ENCODE measurements around the gene RNF121. TPM values are rescaled to one million over a fixed set of nuclear protein-coding genes. Genes with fewer than 3 reads are reported as not detected.
A peak's percentile ranks its signal among the peaks of the same experiment; 100 is the strongest.

The RNF121 gene
- total and polyA plus RNA-seq, 2 donors (not counting 1 experiment from before 2014, with no cell fraction given), result 31.7 to 56.0 TPM

DNA sequence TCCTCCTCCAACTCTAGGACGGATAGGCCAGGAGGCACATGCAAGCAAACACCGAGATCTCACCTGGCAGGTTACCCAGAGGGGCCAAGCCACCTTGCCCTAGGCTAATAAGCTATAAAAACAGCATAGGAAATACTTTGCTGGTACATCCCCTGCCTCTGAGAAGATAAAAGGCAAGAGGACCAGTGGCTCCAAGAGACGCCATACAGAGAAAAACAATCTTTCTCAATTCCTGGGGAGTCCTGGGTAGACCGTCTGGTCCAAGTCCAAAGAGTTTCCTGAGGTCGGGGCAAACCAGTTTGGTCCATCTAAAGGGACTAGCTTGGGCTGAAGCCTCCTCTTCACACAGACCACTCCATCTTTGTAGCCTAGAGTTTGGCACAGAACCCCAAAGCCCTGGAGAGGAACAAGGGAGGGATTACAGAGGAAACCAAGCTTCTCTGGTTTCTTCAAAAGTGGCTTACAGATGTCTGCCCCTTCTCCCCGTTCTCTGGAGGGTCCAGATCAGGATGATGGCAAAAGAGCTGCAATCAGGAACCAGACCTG, 111.1 kb downstream of the RNF121 start:
- H3K4me2 ChIP-seq (replicated peaks; ENCODE audit: low read depth, low read length, poor library complexity, severe bottlenecking), result peak overlapping the region; percentile 90
- no peaks in the 10 kb centered on the region for H3K9me3 Mint-ChIP-seq (ENCODE audit: insufficient read depth)
- intact Hi-C loops (cut with micrococcal nuclease), result loop anchor here (1.0 to 5.0 kb wide), 4 partner anchors 15 to 183 kb away; partner anchors contain the start of gene ANAPC15
- H3K27me3 ChIP-seq (replicated peaks in 1 of 4; ENCODE audit: control extremely low read depth in 1 of 4, control insufficient read depth in 3 of 4, insufficient read depth in 4 of 4, low read length in 3 of 4), result no peaks in the 10 kb centered on the region
- H3K4me1 ChIP-seq (ENCODE audit: control insufficient read depth in 2 of 2, insufficient read depth in 2 of 2, low read length in 2 of 2), result peaks cover 45 to 54% of the 10 kb centered on the region in 2 donors
- peaks cover 3 to 17% of the 10 kb centered on the region in 2 experiments for H3K36me3 ChIP-seq (replicated peaks in 1 of 2; ENCODE audit: control extremely low read depth in 1 of 2, control insufficient read depth in 1 of 2, extremely low read depth in 1 of 2, insufficient read depth in 2 of 2, low read length in 1 of 2)
- DNase-seq (peak; percentile 24), ATAC-seq (ENCODE audit: low read depth) (no peak)
- POLR2A ChIA-PET, result interaction anchor here (0.6 to 1.6 kb wide), 10 partner anchors 11 to 191 kb away, joined by 3 to 8 read pairs (median 4); partner anchors contain the start of genes ANAPC15, RNF121 and XNDC1N
- H3K4me1 Mint-ChIP-seq, result peaks cover 36% of the 10 kb centered on the region
- peak overlapping the region; percentile 72 to 92 for H3K27ac ChIP-seq (ENCODE audit: low read length in 2 of 2)
- H3K9me3 ChIP-seq (ENCODE audit: control extremely low read depth in 1 of 3, control insufficient read depth in 2 of 3, insufficient read depth in 1 of 3, low read length in 2 of 3), result no peaks in the 10 kb centered on the region
- H3K4me3 Mint-ChIP-seq, result no peak overlapping the region
- H4K20me1 ChIP-seq (ENCODE audit: control insufficient read depth, insufficient read depth, low read length, poor library complexity, severe bottlenecking), result peaks cover 24% of the 10 kb centered on the region
- H3K27me3 Mint-ChIP-seq, result no peaks in the 10 kb centered on the region
- no peak overlapping the region for H3K27ac Mint-ChIP-seq
- CTCF ChIA-PET, result interaction anchor here (0.5 to 8.5 kb wide), 11 partner anchors 9 to 1748 kb away, joined by 3 to 117 read pairs (median 5); partner anchors contain the start of genes RNF121 and XNDC1N
- WGBS (ENCODE audit: insufficient coverage), result 18% methylated on average over 6 of the region's 6 CpGs
- peak overlapping the region; percentile 94 for H3K9ac ChIP-seq (ENCODE audit: low read length)
- TF ChIP-seq, protein P1, sequence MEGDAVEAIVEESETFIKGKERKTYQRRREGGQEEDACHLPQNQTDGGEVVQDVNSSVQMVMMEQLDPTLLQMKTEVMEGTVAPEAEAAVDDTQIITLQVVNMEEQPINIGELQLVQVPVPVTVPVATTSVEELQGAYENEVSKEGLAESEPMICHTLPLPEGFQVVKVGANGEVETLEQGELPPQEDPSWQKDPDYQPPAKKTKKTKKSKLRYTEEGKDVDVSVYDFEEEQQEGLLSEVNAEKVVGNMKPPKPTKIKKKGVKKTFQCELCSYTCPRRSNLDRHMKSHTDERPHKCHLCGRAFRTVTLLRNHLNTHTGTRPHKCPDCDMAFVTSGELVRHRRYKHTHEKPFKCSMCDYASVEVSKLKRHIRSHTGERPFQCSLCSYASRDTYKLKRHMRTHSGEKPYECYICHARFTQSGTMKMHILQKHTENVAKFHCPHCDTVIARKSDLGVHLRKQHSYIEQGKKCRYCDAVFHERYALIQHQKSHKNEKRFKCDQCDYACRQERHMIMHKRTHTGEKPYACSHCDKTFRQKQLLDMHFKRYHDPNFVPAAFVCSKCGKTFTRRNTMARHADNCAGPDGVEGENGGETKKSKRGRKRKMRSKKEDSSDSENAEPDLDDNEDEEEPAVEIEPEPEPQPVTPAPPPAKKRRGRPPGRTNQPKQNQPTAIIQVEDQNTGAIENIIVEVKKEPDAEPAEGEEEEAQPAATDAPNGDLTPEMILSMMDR (IDR thresholded peaks at IDR 0.05), result no peak
- TF ChIP-seq EZH2 (IDR thresholded peaks at IDR 0.05; ENCODE audit: borderline replicate concordance, insufficient read depth, low read depth, low read length, poor library complexity, severe bottlenecking), result no peak
- H3K79me2 ChIP-seq (ENCODE audit: control insufficient read depth, insufficient read depth, low read length), result peaks cover 100% of the 10 kb centered on the region
- peak overlapping the region; percentile 72 to 86 (median 83) for H3K4me3 ChIP-seq (ENCODE audit: control extremely low read depth in 1 of 5, extremely low read depth in 1 of 5, insufficient read depth in 1 of 5, low read depth in 2 of 5, low read length in 4 of 5)
- peak overlapping the region; percentile 98 for H2AFZ ChIP-seq (ENCODE audit: insufficient read depth, low read depth, low read length, poor library complexity, severe bottlenecking)
